22Rv1 (cell line): ENCODE measurements around the gene ZFC3H1.

Experiments used
- CTCF ChIP-seq: fragments of 450-650 bp; IDR thresholded peaks from 2 replicates; pipeline ENCODE4 v1.5.1; 2017; ENCODE audit warnings: mild to moderate bottlenecking
- ZFX ChIP-seq: fragments of 450-650 bp; IDR thresholded peaks from 2 replicates; pipeline ENCODE4 v1.6.1; 2017; ENCODE audit warnings: antibody characterized with exemption, borderline replicate concordance

- TF ChIP-seq CTCF (no peak), ZFX (no peak)
These were observed 11.0 kb downstream of the ZFC3H1 start for GRCh38 chr12:71652656-71653055.
